Loucy (cell line): ENCODE measurements around the gene LINGO3.

Experiments
- H2AFZ ChIP-seq: fragments of 200-600 bp; sonication (generic); 2 replicates; pipeline ENCODE4 v1.6.0; 2016; ENCODE audit warnings: antibody characterized with exemption, mild to moderate bottlenecking, low read length, moderate library complexity
- H3F3A ChIP-seq: fragments of 200-600 bp; 2 replicates; pipeline ENCODE4 v1.6.0; 2016; ENCODE audit warnings: antibody characterized with exemption, low read depth, mild to moderate bottlenecking
- H3K27me3 ChIP-seq: fragments of 200-600 bp; sonication (generic); 2 replicates; pipeline ENCODE4 v1.6.1; 2014; ENCODE audit warnings: low read length, mild to moderate bottlenecking; ENCODE audit not compliant: insufficient read depth, poor library complexity, severe bottlenecking
- H3K36me3 ChIP-seq: fragments of 200-600 bp; sonication (generic); 2 replicates; pipeline ENCODE4 v1.6.1; 2016; ENCODE audit warnings: low read length; ENCODE audit not compliant: insufficient read depth
- H3K4me1 ChIP-seq: fragments of 200-600 bp; sonication (generic); 2 replicates; pipeline ENCODE4 v1.5.1; 2014; ENCODE audit warnings: low read length, mild to moderate bottlenecking; ENCODE audit not compliant: insufficient read depth, poor library complexity, severe bottlenecking
- H3K4me2 ChIP-seq: fragments of 200-600 bp; sonication (generic); 2 replicates; pipeline ENCODE4 v1.6.0; 2014; ENCODE audit warnings: antibody characterized with exemption, low read length, low read depth, mild to moderate bottlenecking; ENCODE audit not compliant: poor library complexity, severe bottlenecking
- H3K4me3 ChIP-seq: fragments of 200-600 bp; sonication (generic); 2 replicates; pipeline ENCODE4 v1.5.1; 2014; ENCODE audit warnings: low read length, mild to moderate bottlenecking, mixed read lengths; ENCODE audit not compliant: poor library complexity, severe bottlenecking
- H3K79me2 ChIP-seq: fragments of 200-600 bp; sonication (generic); 2 replicates; pipeline ENCODE4 v1.6.1; 2014; ENCODE audit warnings: low read length; ENCODE audit not compliant: insufficient read depth
- H3K9ac ChIP-seq: fragments of 200-600 bp; sonication (generic); 2 replicates; pipeline ENCODE4 v1.6.0; 2014; ENCODE audit warnings: mild to moderate bottlenecking, low read depth, low read length, moderate library complexity; ENCODE audit not compliant: poor library complexity, severe bottlenecking
- H3K9me2 ChIP-seq: fragments of 200-600 bp; sonication (generic); replicated peaks from 2 replicates; pipeline ENCODE4 v1.6.1; 2016; ENCODE audit warnings: low read depth, low read length, mixed read lengths
- H3K9me3 ChIP-seq: fragments of 200-600 bp; sonication (generic); 2 replicates; pipeline ENCODE4 v1.6.1; 2014; ENCODE audit warnings: mild to moderate bottlenecking, antibody characterized with exemption, low read length, low read depth; ENCODE audit not compliant: insufficient read depth
- H4K20me1 ChIP-seq: fragments of 200-600 bp; sonication (generic); 2 replicates; pipeline ENCODE4 v1.6.0; 2014; ENCODE audit warnings: antibody characterized with exemption, low read length, mild to moderate bottlenecking; ENCODE audit not compliant: insufficient read depth, poor library complexity, severe bottlenecking
- EZH2phosphoT487 ChIP-seq: fragments of 200-600 bp; IDR thresholded peaks from 2 replicates; pipeline ENCODE4 v1.6.1; 2018; ENCODE audit warnings: antibody characterized with exemption, mild to moderate bottlenecking, moderate library complexity, borderline replicate concordance
- TF ChIP-seq, protein P1 (sequence below): fragments of 200-600 bp; sonication (generic); conservative IDR thresholded peaks from 2 replicates; pipeline ENCODE4 v1.5.1; 2014; ENCODE audit warnings: mild to moderate bottlenecking, antibody characterized with exemption, low read length

Gene LINGO3

DNA sequence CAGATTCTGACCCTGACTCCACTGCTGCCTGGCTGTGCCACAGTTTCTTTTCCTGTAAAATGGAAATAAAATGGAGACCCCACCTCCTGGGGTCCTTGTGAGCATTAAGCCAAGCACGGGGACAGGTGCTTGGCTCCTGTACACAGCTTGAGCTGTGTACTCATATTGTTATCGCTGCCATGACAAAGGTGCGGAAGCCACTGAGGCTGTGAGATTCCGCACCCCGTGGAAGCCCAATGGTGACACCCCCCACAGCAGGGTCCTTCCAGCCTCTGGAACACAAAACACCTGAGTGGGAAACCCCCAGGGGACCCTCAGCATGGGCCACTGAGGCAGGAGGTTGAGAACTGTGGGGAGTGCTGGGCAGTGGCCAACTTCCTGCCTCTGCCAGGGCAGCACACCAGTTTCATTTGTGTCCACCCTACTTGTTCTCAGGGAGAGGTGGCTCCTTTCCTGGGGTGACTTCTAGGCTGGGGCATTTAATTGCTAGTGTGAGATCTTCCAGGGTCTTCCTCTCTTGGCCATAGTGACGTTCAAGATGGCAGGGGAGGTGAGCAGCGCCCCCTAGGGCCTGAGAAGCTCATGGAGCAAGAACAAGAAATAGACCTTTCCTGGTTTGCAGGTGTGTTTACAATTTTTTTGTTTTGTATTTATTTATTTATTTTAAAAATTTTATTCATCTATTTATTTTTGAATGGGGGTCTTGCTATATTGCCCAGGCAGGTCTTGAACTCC, 46.3 kb downstream of the LINGO3 start:
- Histone ChIP-seq H3K4me2 (no peak overlapping the region), H3K36me3 (no peaks in the 10 kb centered on the region), H3K4me1 (peaks cover 3% of the 10 kb centered on the region), H3K9me3 (no peaks in the 10 kb centered on the region), H3K4me3 (no peak overlapping the region), H3K27me3 (no peaks in the 10 kb centered on the region), H3K79me2 (no peaks in the 10 kb centered on the region), H3F3A (no peaks in the 10 kb centered on the region), H4K20me1 (no peaks in the 10 kb centered on the region), H2AFZ (no peak overlapping the region), H3K9ac (no peak overlapping the region), H3K9me2 (no peaks in the 10 kb centered on the region)
- TF ChIP-seq EZH2phosphoT487 = no peak
- TF ChIP-seq, protein P1, sequence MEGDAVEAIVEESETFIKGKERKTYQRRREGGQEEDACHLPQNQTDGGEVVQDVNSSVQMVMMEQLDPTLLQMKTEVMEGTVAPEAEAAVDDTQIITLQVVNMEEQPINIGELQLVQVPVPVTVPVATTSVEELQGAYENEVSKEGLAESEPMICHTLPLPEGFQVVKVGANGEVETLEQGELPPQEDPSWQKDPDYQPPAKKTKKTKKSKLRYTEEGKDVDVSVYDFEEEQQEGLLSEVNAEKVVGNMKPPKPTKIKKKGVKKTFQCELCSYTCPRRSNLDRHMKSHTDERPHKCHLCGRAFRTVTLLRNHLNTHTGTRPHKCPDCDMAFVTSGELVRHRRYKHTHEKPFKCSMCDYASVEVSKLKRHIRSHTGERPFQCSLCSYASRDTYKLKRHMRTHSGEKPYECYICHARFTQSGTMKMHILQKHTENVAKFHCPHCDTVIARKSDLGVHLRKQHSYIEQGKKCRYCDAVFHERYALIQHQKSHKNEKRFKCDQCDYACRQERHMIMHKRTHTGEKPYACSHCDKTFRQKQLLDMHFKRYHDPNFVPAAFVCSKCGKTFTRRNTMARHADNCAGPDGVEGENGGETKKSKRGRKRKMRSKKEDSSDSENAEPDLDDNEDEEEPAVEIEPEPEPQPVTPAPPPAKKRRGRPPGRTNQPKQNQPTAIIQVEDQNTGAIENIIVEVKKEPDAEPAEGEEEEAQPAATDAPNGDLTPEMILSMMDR = peak; percentile 70

DNA sequence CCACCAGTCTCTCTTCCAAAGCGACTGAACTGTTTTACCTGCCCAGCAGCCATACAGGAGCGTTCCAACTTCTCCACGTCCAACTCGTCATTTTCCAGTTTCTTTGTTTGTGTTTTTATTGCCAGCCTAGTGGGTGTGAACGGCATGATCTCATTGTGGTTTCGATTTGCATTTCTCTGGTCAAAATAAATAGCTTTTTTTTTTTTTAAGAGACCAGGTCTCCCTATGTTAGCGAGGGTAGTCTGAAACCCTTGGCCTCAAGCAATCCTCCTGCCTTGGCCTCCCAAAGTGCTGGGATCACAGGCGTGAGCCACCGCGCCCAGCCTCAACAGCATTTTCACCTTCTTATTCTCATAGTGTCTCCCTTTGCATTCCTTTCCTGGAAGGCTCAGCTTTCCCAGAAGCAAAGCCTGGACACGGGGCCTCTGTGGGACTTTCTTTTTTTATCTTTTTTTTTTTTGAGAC, 47.6 kb downstream of the LINGO3 start:
- H3F3A ChIP-seq = no peaks in the 10 kb centered on the region
- no peaks in the 10 kb centered on the region for H3K9me2 ChIP-seq
- H3K9me3 ChIP-seq = no peaks in the 10 kb centered on the region
- no peak overlapping the region for H2AFZ ChIP-seq
- H3K4me3 ChIP-seq = no peak overlapping the region
- no peak overlapping the region for H3K4me2 ChIP-seq
- no peaks in the 10 kb centered on the region for H3K36me3 ChIP-seq
- TF ChIP-seq, protein P1 = no peak
- no peak for TF ChIP-seq EZH2phosphoT487
- H3K4me1 ChIP-seq = no peaks in the 10 kb centered on the region
- H3K27me3 ChIP-seq = no peaks in the 10 kb centered on the region
- no peak overlapping the region for H3K9ac ChIP-seq
- H3K79me2 ChIP-seq = no peaks in the 10 kb centered on the region
- no peaks in the 10 kb centered on the region for H4K20me1 ChIP-seq

DNA sequence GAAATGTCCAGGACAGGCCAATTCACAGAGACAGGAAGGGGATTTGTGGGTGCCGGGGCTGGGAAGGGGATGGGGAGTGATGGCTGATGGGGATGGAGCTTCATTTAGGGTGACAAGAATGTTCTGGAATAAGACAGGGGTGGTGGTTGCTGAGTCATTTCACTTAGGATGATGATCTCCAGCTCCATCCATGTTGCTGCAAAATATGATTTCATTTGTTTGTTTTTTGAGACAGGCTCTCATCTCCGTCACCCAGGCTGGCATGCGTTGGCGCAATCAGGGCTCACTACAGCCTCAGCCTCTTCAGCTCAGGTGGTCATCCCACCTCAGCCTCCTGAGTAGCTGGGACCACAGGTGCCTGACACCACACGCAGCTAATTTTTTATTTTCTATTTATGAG, 48.6 kb downstream of the LINGO3 start:
- TF ChIP-seq, protein P1 = no peak
- TF ChIP-seq EZH2phosphoT487 = no peak
- Histone ChIP-seq H2AFZ (no peak overlapping the region), H3K4me2 (no peak overlapping the region), H3K9me2 (no peaks in the 10 kb centered on the region), H3K9me3 (no peaks in the 10 kb centered on the region), H3K4me1 (no peaks in the 10 kb centered on the region), H3K4me3 (no peak overlapping the region), H4K20me1 (no peaks in the 10 kb centered on the region), H3K9ac (no peak overlapping the region), H3K27me3 (no peaks in the 10 kb centered on the region), H3K36me3 (no peaks in the 10 kb centered on the region), H3K79me2 (no peaks in the 10 kb centered on the region), H3F3A (no peaks in the 10 kb centered on the region)
